Measurements from ENCODE around the gene CA6. TPM values are rescaled to one million over a fixed set of nuclear protein-coding genes. Genes with fewer than 3 reads are reported as not detected.

The CA6 gene
- total and polyA plus RNA-seq, 2 of the 8 experiments (the other 6 are each of a cell fraction or from before 2014, with no cell fraction given), result not detected

GRCh38 chr1:8902765-8903164, 42.9 kb upstream of the CA6 start:
- Histone ChIP-seq H2BK120ac (replicated peaks; ENCODE audit: low read depth, low read length) (no peak overlapping the region), H2BK5ac (ENCODE audit: low read depth, low read length) (no peak overlapping the region), H3K14ac (ENCODE audit: insufficient read length) (no peak overlapping the region), H2BK15ac (ENCODE audit: low read length) (no peak overlapping the region), H3K79me1 (ENCODE audit: low read depth, low read length) (no peaks in the 10 kb centered on the region), H3K23me2 (ENCODE audit: low read depth, low read length) (no peaks in the 10 kb centered on the region), H3K9me3 (ENCODE audit: insufficient read depth in 2 of 2, low read depth in 1 of 2, low read length in 1 of 2) (0 out of 4 replicates have a peak, but pooled peaks cover 0 to 3% of the 10 kb centered on the region in 2 experiments), H3K4me1 (replicated peaks in 1 of 4; ENCODE audit: control insufficient read depth in 3 of 4, insufficient read depth in 4 of 4, low read length in 3 of 4) (no peaks in the 10 kb centered on the region), H2AK5ac (ENCODE audit: low read depth, low read length) (no peak overlapping the region), H3K23ac (ENCODE audit: insufficient read length) (no peak overlapping the region), H3K79me2 (ENCODE audit: control insufficient read depth in 1 of 2, insufficient read depth in 2 of 2, low read length in 2 of 2) (no peaks in the 10 kb centered on the region), H3K27ac (ENCODE audit: low read depth, low read length) (no peak overlapping the region), H4K20me1 (replicated peaks in 1 of 2; ENCODE audit: control insufficient read depth in 1 of 2, insufficient read depth in 2 of 2, low read length in 2 of 2) (no peaks in the 10 kb centered on the region), H4K5ac (ENCODE audit: insufficient read length, low read depth, low read length) (no peak overlapping the region), H3K4me2 (ENCODE audit: insufficient read depth in 1 of 2, low read depth in 2 of 2, low read length in 2 of 2) (no peak overlapping the region), H3K18ac (ENCODE audit: extremely low read depth, low read length) (no peak overlapping the region), H3K9ac (replicated peaks in 1 of 4; ENCODE audit: extremely low read depth in 1 of 4, low read depth in 3 of 4, low read length in 3 of 4) (no peak overlapping the region), H3K27me3 (replicated peaks in 1 of 4; ENCODE audit: control insufficient read depth in 3 of 4, extremely low read depth in 1 of 4, insufficient read depth in 3 of 4, low read length in 3 of 4) (no peaks in the 10 kb centered on the region), H4K8ac (ENCODE audit: extremely low read depth, insufficient read depth, low read length) (no peak overlapping the region), H2BK20ac (ENCODE audit: low read length) (no peak overlapping the region), H3K4ac (replicated peaks; ENCODE audit: insufficient read length, low read depth, low read length) (no peak overlapping the region), H3K56ac (replicated peaks; ENCODE audit: insufficient read length, low read depth, low read length) (no peak overlapping the region), H2AFZ (ENCODE audit: low read length) (no peak overlapping the region), H3K36me3 (ENCODE audit: control insufficient read depth in 2 of 4, insufficient read depth in 4 of 4, low read length in 3 of 4) (no peaks in the 10 kb centered on the region), H3K4me3 (ENCODE audit: extremely low read depth in 1 of 4, insufficient read depth in 2 of 4, low read depth in 3 of 4, low read length in 4 of 4) (no peak overlapping the region), H2BK12ac (ENCODE audit: low read depth, low read length) (no peak overlapping the region), H4K91ac (replicated peaks; ENCODE audit: insufficient read length, low read length) (no peak overlapping the region)
- no peak for DNase-seq (ENCODE audit: low read depth in 1 of 2, low spot score in 2 of 2)
- POLR2A ChIA-PET (ENCODE audit: partially characterized antibody), result no interaction called here
- no peak for FAIRE-seq
- CTCF ChIA-PET (ENCODE audit: partially characterized antibody), result interaction anchor here (0.7 to 1.2 kb wide), 4 partner anchors 12 to 102 kb away, joined by 3 read pairs; no protein-coding TSS in a partner anchor
- whole genome bisulfite sequencing, 2 experiments (ENCODE audit: extremely low coverage in 1 of 2, insufficient coverage in 1 of 2, insufficient read length in 1 of 2, insufficient replicate concordance in 2 of 2, low coverage in 1 of 2, low lambda C conversion rate in 2 of 2, missing lambda C conversion rate in 1 of 2), result 86% methylated on average over 5 of the region's 5 CpGs; no CpG with 5 or more reads in 1 of the 2 experiments
- TF ChIP-seq SIX5 (IDR thresholded peaks at IDR 0.05; ENCODE audit: low read depth, low read length) (no peak), JUND (IDR thresholded peaks at IDR 0.05; ENCODE audit: low read length) (no peak)
